Lung (tissue), 12 donors: ENCODE results near the gene RPUSD3. TPM values are rescaled to one million over a fixed set of nuclear protein-coding genes. Genes with fewer than 3 reads are reported as not detected.
A peak's percentile ranks its signal among the peaks of the same experiment; 100 is the strongest.

Experiments
- ATAC-seq: fragments of 200-7000 bp; cut with Tn5 transposase; one replicate; pipeline ENCODE4 v1.9.1; 2020; ENCODE audit warnings: moderate number of reproducible peaks; ENCODE audit not compliant: insufficient read depth, low FRiP score
- DNase-seq, 3 donors: peaks; one replicate each; pipeline ENCODE4 v3.0.0-alpha.2; 2013 to 2017
- H3K27ac ChIP-seq, 2 donors: one replicate each; pipeline ENCODE4 v1.5.1; 2013; ENCODE audit warnings: mild to moderate bottlenecking in 2 of 2, moderate library complexity in 2 of 2, control low read depth in 1 of 2, inconsistent platforms in 1 of 2, low read depth in 1 of 2, low read length in 1 of 2
- H3K27me3 ChIP-seq, 3 donors: one replicate each; pipeline ENCODE4 v1.5.1; 2013; ENCODE audit warnings: low read length in 2 of 3; ENCODE audit not compliant: control insufficient read depth in 3 of 3, insufficient read depth in 3 of 3
- H3K36me3 ChIP-seq, 4 donors: one replicate each; pipeline ENCODE4 v1.5.1; 2013; ENCODE audit warnings: low read length in 4 of 4, mild to moderate bottlenecking in 1 of 4, moderate library complexity in 1 of 4; ENCODE audit not compliant: control insufficient read depth in 4 of 4, insufficient read depth in 4 of 4
- H3K4me1 ChIP-seq, 5 donors: one replicate each; pipeline ENCODE4 v1.5.1; 2013; ENCODE audit warnings: low read length in 5 of 5, mild to moderate bottlenecking in 2 of 5, moderate library complexity in 1 of 5; ENCODE audit not compliant: control insufficient read depth in 5 of 5, insufficient read depth in 5 of 5
- H3K4me3 ChIP-seq: one replicate; pipeline ENCODE4 v1.5.1; 2013; ENCODE audit warnings: mild to moderate bottlenecking, control low read depth, moderate library complexity
- H3K9ac ChIP-seq, 2 donors: one replicate each; pipeline ENCODE4 v1.5.1; 2013; ENCODE audit warnings: low read length in 2 of 2, control low read depth in 1 of 2; ENCODE audit not compliant: insufficient read depth in 1 of 2
- H3K9me3 ChIP-seq, 4 donors: one replicate each; pipeline ENCODE4 v1.5.1; 2013; ENCODE audit warnings: low read length in 3 of 4, mild to moderate bottlenecking in 1 of 4, moderate library complexity in 1 of 4; ENCODE audit not compliant: control insufficient read depth in 4 of 4, insufficient read depth in 3 of 4
- CTCF ChIP-seq: IDR thresholded peaks from 2 replicates; pipeline ENCODE4 v1.5.1; 2012; ENCODE audit warnings: mild to moderate bottlenecking; ENCODE audit errors: control extremely low read depth, extremely low read depth
- WGBS, 2 donors: extraction: QIAGEN DNeasy Blood & Tissue Kit; methylation state at CpG; one replicate each; pipeline ENCODE4 v1.1.7; 2013; 5-methylcytosine and 5-hydroxymethylcytosine counted together
- polyA plus RNA-seq, 2 donors: library from polyadenylated mRNA; stranded (reverse); fragments of 200-250 nt; gene quantifications; one replicate each; pipeline ENCODE4 v1.2.1, GENCODE V29; 2013
- total RNA-seq, 2 donors: library from RNA; depleted of rRNA in 1 of 2; stranded (reverse); fragments of >200 nt in 1 of 2; gene quantifications; one replicate each; pipeline ENCODE4 v1.2.1, GENCODE V29; 2014 to 2021
- donor health status: control.
- donor health status: control.
- donor health status: Bipolar disorder and iron deficiency.
- donor health status: healthy.
- donor health status: DM: yes; HTN: yes; CAD: no.

Gene RPUSD3
- total and polyA plus RNA-seq, 4 donors, result 16.3 to 34.9 (median 26.3) TPM

GRCh38 chr3:9831253-9831652 lies 12.6 kb downstream of the RPUSD3 start:
- Histone ChIP-seq H3K4me3 (no peak overlapping the region), H3K9ac (no peak overlapping the region), H3K27ac (no peak overlapping the region), H3K4me1 (no peaks in the 10 kb centered on the region), H3K27me3 (no peaks in the 10 kb centered on the region), H3K9me3 (no peaks in the 10 kb centered on the region), H3K36me3 (peaks cover 3 to 44% (median 36%) of the 10 kb centered on the region in 4 donors)
- ATAC-seq (no peak), DNase-seq (no peak)
- 93 to 97% methylated on average over 3 of the region's 3 CpGs for whole genome bisulfite sequencing, 2 donors
- TF ChIP-seq CTCF, result no peak

GRCh38 chr3:9828801-9829755 lies 14.7 kb downstream of the RPUSD3 start:
- H3K9ac ChIP-seq, result no peak overlapping the region
- H3K9me3 ChIP-seq, result no peaks in the 10 kb centered on the region
- no peak for TF ChIP-seq CTCF
- H3K27me3 ChIP-seq, result no peaks in the 10 kb centered on the region
- no peak overlapping the region for H3K4me3 ChIP-seq
- H3K4me1 ChIP-seq, result no peaks in the 10 kb centered on the region
- H3K36me3 ChIP-seq, result peaks cover 3 to 26% (median 23%) of the 10 kb centered on the region in 4 donors
- H3K27ac ChIP-seq, result no peak overlapping the region
- no peak for ATAC-seq
- 96 to 97% methylated on average over 17 of the region's 17 CpGs for WGBS, 2 donors
- DNase-seq, result no peak

GRCh38 chr3:9826815-9827573 lies 16.8 kb downstream of the RPUSD3 start:
- Histone ChIP-seq H3K4me1 (no peaks in the 10 kb centered on the region), H3K27me3 (no peaks in the 10 kb centered on the region), H3K9ac (no peak overlapping the region), H3K4me3 (no peak overlapping the region), H3K9me3 (no peaks in the 10 kb centered on the region), H3K27ac (no peak overlapping the region), H3K36me3 (peaks cover 3 to 15% (median 12%) of the 10 kb centered on the region in 4 donors)
- peak in 2 of 3 donors; percentile 6 to 14 for DNase-seq
- ATAC-seq, result no peak
- 82 to 88% methylated on average over 20 of the region's 20 CpGs for WGBS, 2 donors
- peak; percentile 1 for TF ChIP-seq CTCF
